ENCODE measurements around the gene UBQLN4.
"Not testable (repeated sequence)": the region's sequence is repeated elsewhere in the genome, so short reads cannot be mapped to it uniquely, and the experiment has no call there.

UBQLN4 gene

GRCh38 chr1:156060937-156061636, 7.5 kb upstream of the UBQLN4 start, which contains the start of gene RAB25:
TSS of gene RAB25 (plus strand) at chr1:156061160. CDS start at chr1:156061401, 241 bp downstream.
- DNase-seq (ENCODE audit: low read depth in 2 of 2) = no peak

GRCh38 chr1:156056326-156056849, 2.8 kb upstream of the UBQLN4 start:
- no peak for DNase-seq (ENCODE audit: low read depth in 2 of 2)

GRCh38 chr1:156055281-156056048, 1.9 kb upstream of the UBQLN4 start:
- DNase-seq (ENCODE audit: low read depth in 2 of 2) = peak in 1 of 2 experiments; percentile 10

GRCh38 chr1:156054500-156055280, 1.1 kb upstream of the UBQLN4 start, which contains the start of gene LAMTOR2:
TSS of gene LAMTOR2 (plus strand) at chr1:156054782. CDS start at chr1:156054890, 108 bp downstream.
- DNase-seq (ENCODE audit: low read depth in 2 of 2) = peak; percentile 93 to 97

DNA sequence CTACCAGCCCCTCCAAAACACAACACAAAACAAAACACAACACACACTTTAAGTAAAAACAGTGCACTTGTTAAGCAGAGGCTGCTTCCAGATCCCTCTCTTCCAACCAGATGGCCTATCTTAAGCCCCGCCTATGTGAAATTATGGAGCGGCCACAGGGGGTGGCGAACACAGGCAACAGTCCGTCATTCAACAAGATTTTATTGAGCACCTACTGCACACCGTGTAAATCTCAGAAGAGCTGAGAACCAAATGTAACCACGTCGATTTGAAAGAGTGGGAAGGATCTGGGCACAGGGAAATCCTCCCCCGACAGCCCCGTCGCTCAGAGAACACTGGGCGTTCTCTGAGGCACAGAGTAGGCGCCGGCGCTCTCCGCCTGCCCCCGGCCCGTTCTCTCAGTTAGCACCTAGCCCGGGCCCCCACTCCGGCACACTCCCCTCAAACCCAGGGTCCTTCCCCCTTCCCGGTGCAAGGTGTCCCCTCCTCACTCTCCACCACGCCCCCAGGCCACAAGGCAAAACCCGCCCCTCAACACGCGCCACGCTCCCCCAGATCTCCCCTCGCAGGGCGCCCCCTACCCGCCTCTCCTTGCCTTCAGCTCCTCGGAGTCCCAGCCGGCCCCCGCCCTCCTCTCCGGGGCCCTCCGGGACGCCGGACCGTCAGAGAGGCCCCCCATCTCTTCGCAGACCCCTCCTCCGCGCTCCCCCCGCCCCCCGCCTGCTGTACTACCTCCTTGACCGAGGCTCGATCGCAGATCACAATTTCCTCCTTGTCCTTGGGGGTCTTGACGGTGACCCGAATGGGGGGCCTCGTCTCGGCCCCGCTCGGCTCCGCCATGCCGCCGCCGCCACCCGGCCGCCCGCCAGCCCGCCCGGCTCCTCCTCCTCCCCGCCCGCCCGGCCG, 483 bp downstream of the UBQLN4 start:
- DNase-seq (ENCODE audit: low read depth in 2 of 2) = peak; percentile 44 to 64

DNA sequence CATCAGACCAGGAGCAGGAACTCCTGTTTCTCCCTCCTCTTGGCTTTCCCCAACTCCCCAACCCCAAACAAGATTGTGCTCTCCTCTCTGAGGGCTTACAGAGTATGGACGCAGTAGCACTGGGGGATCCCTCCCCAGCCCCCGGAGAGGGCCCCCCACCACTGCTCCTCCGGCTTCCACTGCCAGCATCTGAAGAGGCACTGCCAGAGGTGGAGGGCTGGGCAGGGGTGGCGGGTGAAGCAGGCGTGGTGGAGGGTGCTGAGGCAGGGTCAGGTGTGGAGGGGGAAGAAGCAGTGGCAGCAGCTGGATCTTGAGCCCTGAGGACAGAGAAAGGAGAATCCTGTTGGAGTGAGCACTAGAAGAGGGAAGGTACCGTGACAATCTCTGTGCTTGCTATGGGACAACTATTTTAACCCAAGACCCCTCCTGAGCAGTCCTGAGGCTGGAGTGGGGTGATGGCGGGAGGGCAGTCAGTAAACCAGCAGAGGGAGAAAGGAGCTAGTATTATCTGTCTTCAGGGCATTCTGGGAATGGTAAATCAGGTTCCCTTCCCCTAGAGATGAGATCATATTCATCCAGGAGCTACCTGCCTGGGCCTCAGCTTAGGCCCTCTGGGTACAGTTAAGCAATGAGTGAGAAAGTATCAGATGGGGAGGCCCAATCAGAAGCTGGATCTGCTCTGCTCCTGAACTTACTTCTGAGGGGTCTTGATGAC, 2.4 kb downstream of the UBQLN4 start:
- no peak for DNase-seq (ENCODE audit: low read depth in 2 of 2)

GRCh38 chr1:156050376-156050775, 3.2 kb downstream of the UBQLN4 start:
- no peak for DNase-seq (ENCODE audit: low read depth in 2 of 2)

- no peak for DNase-seq (ENCODE audit: low read depth in 2 of 2)
Observed at GRCh38 chr1:156048663-156049258, 4.8 kb downstream of the UBQLN4 start.

DNA sequence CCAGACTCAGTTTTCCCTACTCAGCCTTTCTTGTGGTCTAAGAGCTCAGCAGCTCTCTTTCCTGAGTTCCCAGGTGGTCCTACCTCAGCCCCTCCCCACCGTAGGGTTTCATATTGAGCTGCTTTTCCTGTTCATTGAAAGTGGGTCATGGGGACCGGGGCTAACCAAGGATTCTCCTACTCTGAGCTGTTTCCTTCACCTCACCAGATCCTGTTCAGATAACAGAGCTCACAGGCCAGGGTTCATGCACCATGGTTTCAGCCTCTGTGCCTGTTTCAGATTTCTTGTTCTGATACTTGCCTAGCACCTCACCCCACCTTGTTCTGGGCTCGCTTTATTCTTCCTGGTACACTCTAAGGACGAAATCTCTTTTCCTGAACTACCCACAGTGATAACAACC, 8.5 kb downstream of the UBQLN4 start:
- DNase-seq (ENCODE audit: low read depth in 2 of 2) = no peak

DNA sequence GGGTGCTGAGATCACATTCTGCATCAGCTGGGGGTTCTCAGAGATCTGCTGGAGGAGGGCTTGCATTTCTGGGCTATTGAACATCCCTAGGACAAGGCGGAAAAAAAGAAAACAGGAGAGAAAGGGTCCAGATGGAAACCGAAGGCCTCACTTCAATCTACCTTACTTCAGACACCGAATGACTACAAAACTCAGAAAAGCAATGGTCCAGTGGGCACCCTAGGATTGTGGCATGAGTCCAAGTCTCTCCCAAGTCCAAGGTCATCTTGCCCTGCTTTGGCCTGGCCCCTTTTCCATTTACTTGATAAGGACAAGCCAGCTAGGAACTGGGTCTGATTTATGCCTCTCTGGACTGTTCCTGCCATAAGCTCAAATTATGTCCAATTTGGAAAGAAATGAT, 10.8 kb downstream of the UBQLN4 start:
- no peak for DNase-seq (ENCODE audit: low read depth in 2 of 2)

DNA sequence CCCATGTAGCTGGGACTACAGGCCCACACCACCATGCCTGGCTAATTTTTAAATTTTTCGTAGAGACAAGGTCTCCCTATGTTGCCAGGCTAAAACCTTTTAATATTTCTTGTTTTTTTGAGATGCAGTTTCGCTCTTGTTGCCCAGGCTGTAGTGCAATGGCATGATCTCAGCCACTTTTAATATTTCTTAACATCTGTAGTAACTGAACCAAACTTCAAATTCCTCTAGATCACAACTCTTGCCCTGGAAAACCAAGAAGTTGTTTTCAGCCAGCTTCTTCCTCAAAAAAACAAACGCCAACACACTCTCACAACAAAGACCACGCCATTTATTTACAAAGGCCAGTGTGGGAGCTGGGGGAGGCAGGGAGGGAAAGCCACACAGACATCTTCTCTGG, 18.6 kb downstream of the UBQLN4 start:
- not testable (repeated sequence) for DNase-seq (ENCODE audit: low read depth in 2 of 2)

- no peak for DNase-seq (ENCODE audit: low read depth in 2 of 2)
Observed at GRCh38 chr1:156033011-156033410, 20.6 kb downstream of the UBQLN4 start.

GRCh38 chr1:156026588-156026987, 27.0 kb downstream of the UBQLN4 start:
- DNase-seq (ENCODE audit: low read depth in 2 of 2) = no peak

- DNase-seq (ENCODE audit: low read depth in 2 of 2) = no peak
Observed at GRCh38 chr1:156025876-156026275, 27.7 kb downstream of the UBQLN4 start.

GRCh38 chr1:156024801-156025200, 28.8 kb downstream of the UBQLN4 start:
- no peak for DNase-seq (ENCODE audit: low read depth in 2 of 2)

- DNase-seq (ENCODE audit: low read depth in 2 of 2) = no peak
Observed at GRCh38 chr1:156021954-156022353, 31.6 kb downstream of the UBQLN4 start.

- DNase-seq (ENCODE audit: low read depth in 2 of 2) = no peak
Observed at GRCh38 chr1:156021093-156021428, 32.5 kb downstream of the UBQLN4 start.

DNA sequence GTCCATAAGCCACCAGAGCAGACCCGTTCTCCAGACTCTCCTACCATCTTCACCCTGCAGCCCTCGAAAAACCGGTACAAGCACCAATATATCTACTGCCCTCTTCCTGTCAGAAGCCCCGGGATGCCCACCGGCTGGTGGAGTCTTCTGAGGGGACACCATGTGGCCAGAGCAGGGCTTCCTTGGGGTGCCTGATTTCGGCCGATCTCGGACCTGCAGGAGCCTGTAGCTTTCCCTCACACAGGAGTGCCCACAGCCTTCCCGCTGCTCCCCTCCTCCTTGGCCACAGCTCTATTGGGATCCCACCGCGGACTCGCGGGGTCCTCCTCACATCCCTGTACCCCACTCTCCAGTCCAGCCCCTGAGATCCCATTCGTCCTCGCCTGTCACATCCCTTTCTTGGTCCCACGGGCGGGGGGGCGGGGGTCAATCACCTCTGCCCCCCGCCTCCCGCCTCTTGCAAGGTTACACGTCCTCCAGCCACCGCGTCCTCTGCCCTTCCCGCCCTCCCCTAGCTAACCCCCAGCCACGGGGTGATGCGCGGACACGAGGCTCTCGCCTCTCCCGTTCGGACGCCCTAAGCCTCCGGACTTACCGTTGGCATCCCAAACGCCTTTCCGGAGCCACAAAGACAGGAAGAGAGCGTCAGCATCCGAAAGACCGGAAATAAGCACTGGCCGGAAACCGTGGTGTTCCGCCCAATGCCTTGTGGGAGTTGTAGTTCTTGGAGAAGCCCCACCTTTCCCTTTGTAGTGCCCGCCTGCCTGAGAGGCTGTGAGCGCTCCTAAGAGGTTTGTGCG, 33.1 kb downstream of the UBQLN4 start, which contains the start of gene SSR2:
SSR2 (minus strand) TSS at position 659 of the 800 bp plus-strand sequence. CDS start 784 bp downstream, outside the sequence.
- peak; percentile 71 to 82 for DNase-seq (ENCODE audit: low read depth in 2 of 2)

GRCh38 chr1:156019946-156020292, 33.7 kb downstream of the UBQLN4 start:
- no peak for DNase-seq (ENCODE audit: low read depth in 2 of 2)
